Measurements from ENCODE around the gene SMC6. TPM values are rescaled to one million over a fixed set of nuclear protein-coding genes. Genes with fewer than 3 reads are reported as not detected.

The SMC6 gene
- total RNA-seq, 1 experiment from 2014 or later: 75.7 TPM

DNA sequence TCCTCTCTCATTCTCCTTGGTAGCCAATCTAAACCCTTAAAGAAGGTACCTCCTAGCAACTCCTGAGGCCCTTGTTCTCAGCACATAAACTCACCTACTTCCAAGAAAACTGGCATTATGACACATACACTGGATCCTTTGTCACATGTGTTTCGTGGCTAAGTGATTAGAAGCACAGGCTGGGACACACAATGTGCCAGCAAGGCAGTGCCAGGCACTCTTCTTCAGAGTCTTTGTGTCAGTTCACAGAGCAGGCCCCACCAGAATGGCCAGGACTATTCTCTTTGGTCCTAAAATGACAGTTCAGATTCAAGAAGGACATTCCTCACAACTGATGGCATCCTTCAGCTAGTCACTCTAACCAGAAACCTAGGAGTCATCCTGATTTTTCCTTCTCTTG, 40.3 kb downstream of the SMC6 start:
- Histone ChIP-seq H3K9me3 (replicated peaks) (no peaks in the 10 kb centered on the region), H3K4me1 (no peaks in the 10 kb centered on the region; the same call in 1 of the 2 replicates), H3K4me3 (no peak overlapping the region), H3K27ac (no peak overlapping the region), H3K36me3 (peaks cover 77% of the 10 kb centered on the region), H3K27me3 (no peaks in the 10 kb centered on the region)
- no peak for DNase-seq

DNA sequence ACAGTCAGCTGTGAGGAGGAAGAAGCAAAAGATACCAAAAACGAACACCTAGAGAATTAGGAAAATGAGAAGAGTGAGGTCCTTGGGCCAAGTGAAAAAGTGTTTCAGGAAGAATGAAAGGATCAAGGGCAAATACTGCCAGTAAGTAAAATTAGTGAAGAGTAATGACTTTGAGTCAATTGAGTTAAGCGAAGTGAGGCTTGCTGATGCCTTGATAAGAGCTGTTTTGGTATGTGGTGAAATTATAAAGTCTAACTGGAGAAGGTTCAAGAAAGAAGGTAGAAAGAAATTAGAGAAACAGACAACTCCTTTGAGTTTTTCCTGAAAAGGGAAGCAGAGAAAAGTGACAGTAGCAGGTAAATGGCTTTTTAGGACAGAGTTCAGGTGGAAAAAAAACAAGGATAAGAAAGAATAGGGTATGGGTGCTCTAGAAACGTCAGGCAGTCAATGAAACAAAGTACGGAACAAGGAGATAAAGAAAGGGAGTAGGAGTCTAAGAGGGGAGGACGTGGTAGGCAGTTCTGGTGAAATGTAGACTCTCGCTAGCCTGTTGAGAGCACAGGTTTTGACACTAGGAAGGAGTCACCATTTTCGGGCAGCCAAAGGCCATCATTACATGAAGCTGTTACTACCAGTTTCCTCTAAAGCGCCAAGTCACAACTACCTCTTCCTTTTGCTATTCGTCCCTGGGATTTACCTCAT, 42.9 kb downstream of the SMC6 start:
- Histone ChIP-seq H3K27me3 (no peaks in the 10 kb centered on the region), H3K4me3 (no peak overlapping the region), H3K9me3 (replicated peaks) (no peaks in the 10 kb centered on the region), H3K27ac (no peak overlapping the region), H3K36me3 (peaks cover 76% of the 10 kb centered on the region), H3K4me1 (no peaks in the 10 kb centered on the region)
- no peak for DNase-seq

DNA sequence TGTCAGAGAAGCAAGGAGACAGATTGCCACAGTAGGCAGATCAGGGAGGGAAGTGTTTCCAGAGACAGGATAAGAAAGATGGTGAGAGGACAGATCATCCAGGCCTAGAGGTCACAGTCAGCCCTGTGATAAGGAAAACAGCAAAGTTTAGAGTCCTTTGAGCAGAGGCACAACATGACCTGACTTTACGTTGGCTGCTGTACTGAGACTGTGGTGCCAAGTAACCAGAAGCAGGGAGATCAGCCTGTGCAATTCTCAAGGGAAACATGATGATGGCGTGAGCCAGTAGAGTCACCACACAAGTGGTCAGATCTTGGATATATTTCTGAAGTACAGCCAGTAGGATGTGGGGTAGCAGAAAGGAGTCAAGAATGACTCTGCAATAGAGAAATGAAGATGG, 43.7 kb downstream of the SMC6 start:
- Histone ChIP-seq H3K4me1 (no peaks in the 10 kb centered on the region), H3K4me3 (no peak overlapping the region), H3K36me3 (peaks cover 70% of the 10 kb centered on the region), H3K27me3 (no peaks in the 10 kb centered on the region), H3K9me3 (replicated peaks) (no peaks in the 10 kb centered on the region), H3K27ac (no peak overlapping the region)
- DNase-seq: no peak

DNA sequence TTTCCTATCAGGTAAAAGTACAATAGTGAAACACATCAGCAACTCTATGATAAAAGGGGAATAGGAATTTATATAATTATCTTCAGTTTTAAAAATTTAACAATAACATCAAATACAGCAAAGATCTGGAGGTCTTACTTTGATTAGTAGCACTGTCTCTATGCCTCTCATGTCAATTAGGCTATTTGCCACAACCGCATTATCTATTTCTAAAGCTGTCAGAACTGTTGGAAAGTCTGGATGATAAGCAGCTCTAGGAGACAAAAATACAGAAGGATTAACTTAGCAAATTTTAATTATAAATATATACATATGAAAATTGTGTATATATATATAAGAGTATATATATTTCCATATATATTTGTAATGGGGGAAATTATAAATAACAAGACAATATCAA, 45.1 kb downstream of the SMC6 start:
- DNase-seq: no peak
- peaks cover 67% of the 10 kb centered on the region for H3K36me3 ChIP-seq
- H3K27me3 ChIP-seq: no peaks in the 10 kb centered on the region
- H3K27ac ChIP-seq: no peak overlapping the region
- H3K4me1 ChIP-seq: no peaks in the 10 kb centered on the region
- H3K4me3 ChIP-seq: no peak overlapping the region
- no peaks in the 10 kb centered on the region for H3K9me3 ChIP-seq (replicated peaks)

DNA sequence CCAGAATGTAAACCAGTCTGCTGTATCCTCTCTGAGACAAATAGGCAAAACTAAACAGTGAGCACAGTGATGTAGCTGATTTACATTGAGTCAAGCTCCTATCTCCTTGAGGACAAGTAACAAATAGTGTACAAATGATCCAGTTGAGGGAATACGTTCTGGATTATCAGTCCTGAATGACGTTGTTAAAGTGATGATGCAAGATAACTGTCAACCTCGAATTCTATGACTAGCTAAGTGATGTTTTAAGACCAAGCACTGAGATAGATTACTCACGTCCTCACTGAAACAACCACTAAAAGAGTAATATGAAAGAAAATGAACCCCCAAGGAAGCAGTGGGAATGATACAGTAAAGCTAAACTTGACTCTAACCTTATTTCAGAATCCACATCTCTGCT, 46.8 kb downstream of the SMC6 start:
- Histone ChIP-seq H3K4me1 (no peaks in the 10 kb centered on the region), H3K27me3 (no peaks in the 10 kb centered on the region), H3K4me3 (no peak overlapping the region), H3K27ac (no peak overlapping the region), H3K9me3 (replicated peaks) (no peaks in the 10 kb centered on the region), H3K36me3 (peaks cover 67% of the 10 kb centered on the region)
- no peak for DNase-seq

DNA sequence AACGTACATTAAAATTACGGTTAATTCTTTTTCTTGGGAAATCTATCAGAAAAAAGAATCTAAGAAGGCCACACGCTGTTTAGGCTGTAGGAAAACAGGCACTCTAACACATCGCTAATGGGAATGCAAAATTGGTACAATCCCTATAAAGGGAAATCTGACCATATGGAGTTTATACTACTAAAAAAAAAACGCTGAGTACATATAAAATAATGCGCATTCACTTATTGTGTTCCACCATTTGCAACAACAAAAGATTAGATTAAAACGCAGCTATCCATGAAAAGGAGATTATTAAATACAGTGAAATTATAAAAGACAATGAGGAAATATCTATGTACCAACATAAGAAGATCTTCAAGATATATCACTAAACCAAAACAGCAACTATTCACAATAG, 62.8 kb downstream of the SMC6 start:
- Histone ChIP-seq H3K4me3 (no peak overlapping the region), H3K4me1 (no peaks in the 10 kb centered on the region), H3K9me3 (replicated peaks) (no peaks in the 10 kb centered on the region), H3K27ac (no peak overlapping the region), H3K27me3 (no peaks in the 10 kb centered on the region), H3K36me3 (peaks cover 63% of the 10 kb centered on the region)
- DNase-seq: no peak

DNA sequence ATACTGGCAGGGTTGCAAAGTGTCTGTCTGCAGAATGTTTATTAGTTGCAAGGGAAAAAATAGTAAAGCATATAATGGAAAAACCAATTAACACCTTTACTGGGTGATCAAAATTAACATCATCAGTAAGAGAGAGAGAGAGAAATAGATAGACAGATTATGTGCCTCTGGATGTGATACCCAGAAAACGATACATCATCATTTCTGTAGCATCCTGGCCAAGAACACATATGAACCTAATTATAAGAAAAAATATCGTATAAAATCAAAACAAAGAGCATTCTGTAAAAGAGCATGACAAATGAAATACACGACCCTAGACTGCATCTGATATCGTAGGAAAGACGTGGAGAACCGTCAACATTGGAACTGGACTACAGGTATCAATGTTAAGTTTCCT, 64.6 kb downstream of the SMC6 start:
- Histone ChIP-seq H3K4me3 (no peak overlapping the region), H3K27ac (no peak overlapping the region), H3K36me3 (peaks cover 61% of the 10 kb centered on the region), H3K27me3 (no peaks in the 10 kb centered on the region), H3K9me3 (replicated peaks) (no peaks in the 10 kb centered on the region), H3K4me1 (no peaks in the 10 kb centered on the region)
- DNase-seq: no peak

DNA sequence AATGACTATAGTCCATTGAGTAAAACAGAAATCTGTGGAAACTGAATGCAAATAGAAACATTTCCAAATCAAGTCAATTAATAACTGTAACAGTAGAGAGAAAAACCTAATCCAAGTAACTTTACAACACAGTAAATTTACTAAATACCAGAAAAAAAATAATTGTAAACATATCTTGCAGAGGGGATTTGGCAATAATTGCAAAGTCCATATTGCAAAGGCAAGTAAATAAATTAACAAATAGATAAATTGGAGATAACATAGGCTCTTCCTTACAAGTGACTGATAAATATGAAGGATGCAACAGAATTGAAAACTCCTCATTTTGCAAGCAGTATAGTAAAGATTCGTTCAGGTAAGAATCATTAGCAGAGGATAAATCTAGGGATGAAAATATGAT, 65.0 kb downstream of the SMC6 start:
- H3K27ac ChIP-seq: no peak overlapping the region
- no peaks in the 10 kb centered on the region for H3K27me3 ChIP-seq
- H3K9me3 ChIP-seq (replicated peaks): no peaks in the 10 kb centered on the region
- H3K4me1 ChIP-seq: no peaks in the 10 kb centered on the region
- no peak overlapping the region for H3K4me3 ChIP-seq
- peaks cover 59% of the 10 kb centered on the region for H3K36me3 ChIP-seq
- DNase-seq: no peak

DNA sequence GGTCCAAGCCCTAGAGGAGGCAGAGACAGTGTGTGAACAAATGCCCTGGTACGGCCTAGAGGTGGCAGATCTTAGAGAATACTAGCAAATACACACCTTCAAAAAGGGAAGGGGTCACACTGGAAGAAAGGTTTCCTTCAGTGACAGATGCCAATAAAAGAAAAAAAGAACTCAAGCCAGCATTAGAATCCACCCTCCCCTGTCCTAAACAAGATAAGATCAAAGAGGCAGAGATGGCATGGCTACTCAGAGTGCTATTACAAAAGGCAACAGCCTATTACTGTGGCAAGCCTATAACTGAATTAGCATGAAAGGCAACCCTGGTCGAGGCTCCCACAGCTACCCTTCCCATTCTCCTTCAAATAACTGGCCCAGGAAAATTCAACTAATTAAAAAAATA, 69.6 kb downstream of the SMC6 start:
- peaks cover 67% of the 10 kb centered on the region for H3K36me3 ChIP-seq

DNA sequence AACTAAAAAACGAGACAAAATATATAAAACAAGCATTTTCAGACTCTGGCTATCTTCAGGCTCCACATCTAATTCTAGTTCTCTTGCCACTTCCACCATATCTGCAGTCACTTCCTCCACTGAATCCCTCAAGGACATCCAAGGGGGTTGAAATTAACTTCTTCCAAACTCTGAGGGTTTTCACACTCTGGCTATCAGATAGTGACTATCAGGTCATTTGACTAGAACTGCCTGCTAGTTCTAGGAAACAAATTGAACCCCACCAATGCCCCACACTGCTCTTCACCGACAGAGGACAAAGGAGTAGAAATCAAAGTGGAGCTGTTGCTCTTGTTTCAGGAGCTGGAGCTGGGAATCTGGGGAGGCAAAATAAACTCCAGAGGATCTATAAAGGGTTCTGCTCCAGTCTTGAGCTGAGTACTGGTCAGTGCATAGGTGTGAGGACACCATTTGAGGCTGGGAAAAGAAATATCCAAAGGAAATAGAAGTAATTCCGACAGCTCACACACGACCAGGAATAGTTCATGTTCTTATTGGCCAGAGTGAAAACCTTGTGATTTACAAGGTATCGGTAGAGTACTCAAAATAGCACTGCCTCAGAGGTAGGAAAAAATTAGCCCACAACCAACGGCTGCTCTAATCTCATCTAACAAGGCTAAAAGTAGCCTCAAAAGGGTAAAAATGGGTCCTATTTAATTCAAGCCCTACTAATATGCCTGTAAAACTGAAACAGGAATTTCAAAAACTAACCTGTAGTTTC, 71.3 kb downstream of the SMC6 start:
- H3K4me1 ChIP-seq: no peaks in the 10 kb centered on the region
- H3K27me3 ChIP-seq: no peaks in the 10 kb centered on the region
- peaks cover 65% of the 10 kb centered on the region for H3K36me3 ChIP-seq
- no peak for DNase-seq
- H3K27ac ChIP-seq: no peak overlapping the region
- H3K4me3 ChIP-seq: no peak overlapping the region
- H3K9me3 ChIP-seq (replicated peaks): no peaks in the 10 kb centered on the region

More for the DNA sequence above, 69.6 kb downstream of the SMC6 start:
- H3K9me3 ChIP-seq (replicated peaks): no peaks in the 10 kb centered on the region
- H3K4me3 ChIP-seq: no peak overlapping the region
- no peaks in the 10 kb centered on the region for H3K4me1 ChIP-seq
- H3K27ac ChIP-seq: no peak overlapping the region
- no peak for DNase-seq
- no peaks in the 10 kb centered on the region for H3K27me3 ChIP-seq

DNA sequence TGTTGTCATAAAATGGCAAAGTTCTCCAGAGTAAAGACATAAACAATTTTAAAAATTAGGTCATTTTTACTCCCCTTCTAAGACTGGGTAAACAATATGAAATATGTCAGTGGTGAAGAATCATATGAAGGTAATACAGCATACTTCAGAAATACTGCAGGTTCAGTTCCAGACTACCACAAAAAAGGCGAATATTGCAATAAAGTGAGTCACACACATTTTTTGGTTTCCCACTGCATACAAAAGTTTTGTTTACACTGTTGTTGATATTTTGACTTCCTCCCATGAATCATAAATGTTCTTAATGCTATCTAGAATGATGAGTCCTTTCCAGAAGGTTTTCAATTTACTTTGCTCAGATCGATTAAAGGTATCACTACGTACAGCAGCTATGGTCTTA, 73.5 kb downstream of the SMC6 start:
- no peak for DNase-seq
- no peaks in the 10 kb centered on the region for H3K4me1 ChIP-seq
- no peak overlapping the region for H3K27ac ChIP-seq
- H3K36me3 ChIP-seq: peaks cover 68% of the 10 kb centered on the region
- no peak overlapping the region for H3K4me3 ChIP-seq
- H3K9me3 ChIP-seq (replicated peaks): no peaks in the 10 kb centered on the region
- no peaks in the 10 kb centered on the region for H3K27me3 ChIP-seq

DNA sequence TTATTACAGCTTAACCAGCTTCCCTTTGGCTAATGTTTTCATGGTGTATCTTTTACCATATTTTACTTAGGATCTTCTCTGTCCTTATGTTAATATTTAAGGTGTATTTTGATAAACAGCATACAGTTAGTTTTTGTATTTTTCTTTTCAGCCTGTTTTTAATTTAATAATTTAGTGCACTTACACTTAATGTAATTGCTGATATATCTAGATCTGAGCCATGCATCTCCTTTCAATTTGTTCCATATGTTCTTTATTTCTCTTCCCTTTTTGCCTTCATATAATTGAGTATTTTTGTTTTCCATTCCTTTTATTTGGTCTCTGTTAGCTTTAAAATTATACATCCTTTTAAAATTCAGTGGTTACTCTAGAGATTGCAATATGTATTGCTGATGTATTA, 78.8 kb downstream of the SMC6 start:
- Histone ChIP-seq H3K9me3 (replicated peaks) (no peaks in the 10 kb centered on the region), H3K4me3 (no peak overlapping the region), H3K27ac (no peak overlapping the region), H3K27me3 (no peaks in the 10 kb centered on the region), H3K4me1 (no peaks in the 10 kb centered on the region), H3K36me3 (peaks cover 54% of the 10 kb centered on the region)
- DNase-seq: no peak

DNA sequence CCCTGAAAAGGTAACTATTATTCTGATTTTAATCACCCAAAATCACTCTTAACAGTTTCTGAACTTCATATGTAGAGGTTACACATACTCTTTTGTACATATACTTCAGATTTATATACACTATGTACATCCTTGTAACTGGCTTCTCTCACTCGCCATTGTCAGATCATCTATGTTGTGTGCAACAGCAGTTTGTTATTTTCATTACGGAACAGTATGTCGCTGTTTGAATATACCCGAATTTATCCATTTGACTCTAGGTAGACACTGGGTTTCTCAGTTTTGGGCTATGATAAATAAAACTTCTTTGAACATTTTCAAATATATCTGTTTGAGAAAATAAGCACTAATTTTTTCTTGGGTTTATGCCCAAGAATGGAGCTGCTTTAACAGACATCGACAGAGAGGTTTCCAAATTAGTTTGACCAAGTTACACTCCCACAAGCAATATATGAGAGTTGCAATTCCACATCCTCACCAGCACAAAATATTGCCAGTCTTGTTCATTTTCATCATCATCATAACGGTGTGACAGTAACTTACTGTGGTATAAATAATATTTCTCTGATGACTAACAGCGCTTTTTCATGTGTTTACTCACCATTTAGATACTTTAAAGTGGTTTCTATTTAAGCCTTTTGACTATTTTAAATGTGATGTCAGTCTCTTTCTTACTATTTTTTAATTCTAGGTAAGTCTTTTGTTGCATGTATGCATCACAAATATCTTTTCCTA, 80.9 kb downstream of the SMC6 start:
- no peak for DNase-seq

DNA sequence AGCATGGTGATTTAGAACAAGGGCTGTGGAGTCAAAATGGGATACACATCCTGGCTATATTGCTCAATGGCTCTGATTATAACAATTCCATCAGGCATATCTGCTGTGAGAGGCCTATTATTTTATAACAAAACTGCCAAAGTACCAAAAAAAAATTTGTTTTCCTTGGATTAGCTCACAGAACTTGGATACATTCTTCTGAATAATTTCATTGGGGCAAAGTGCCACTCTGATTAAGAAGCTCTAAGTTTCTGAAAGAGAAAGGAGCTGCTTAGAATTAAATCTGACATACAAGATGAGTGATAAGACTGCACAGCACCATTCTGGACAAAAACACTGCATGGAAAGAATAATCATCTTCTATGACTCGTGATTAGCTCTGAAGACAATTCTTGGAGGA, 85.7 kb downstream of the SMC6 start:
- H3K27me3 ChIP-seq: no peaks in the 10 kb centered on the region
- DNase-seq: no peak

More for the DNA sequence above, 80.9 kb downstream of the SMC6 start:
- Histone ChIP-seq H3K27me3 (no peaks in the 10 kb centered on the region), H3K9me3 (replicated peaks) (no peaks in the 10 kb centered on the region), H3K4me1 (no peaks in the 10 kb centered on the region), H3K4me3 (no peak overlapping the region), H3K27ac (no peak overlapping the region), H3K36me3 (peaks cover 64% of the 10 kb centered on the region)

DNA sequence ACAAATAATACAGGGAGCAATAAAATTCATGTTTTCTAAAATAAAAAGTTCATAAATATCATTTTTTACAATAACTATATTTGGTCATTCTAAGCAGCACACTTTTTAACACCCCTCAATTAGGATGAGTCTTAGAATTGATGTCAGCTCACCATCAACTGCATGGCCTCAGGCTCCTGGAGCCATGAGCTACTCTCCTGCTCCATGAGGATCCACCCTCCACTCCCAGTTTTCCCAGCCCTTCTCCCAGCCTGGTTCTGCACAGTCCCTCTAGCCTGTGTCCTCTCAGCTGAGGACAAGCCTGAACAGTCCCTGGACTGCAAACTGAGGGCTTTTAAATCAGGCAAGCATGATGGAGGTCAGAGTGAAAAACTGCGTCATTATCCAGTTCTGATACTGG, 89.1 kb downstream of the SMC6 start:
- H3K4me3 ChIP-seq: no peak overlapping the region
- H3K36me3 ChIP-seq: peaks cover 64% of the 10 kb centered on the region
- H3K9me3 ChIP-seq (replicated peaks): no peaks in the 10 kb centered on the region
- no peaks in the 10 kb centered on the region for H3K27me3 ChIP-seq
- no peak for DNase-seq
- no peaks in the 10 kb centered on the region for H3K4me1 ChIP-seq
- H3K27ac ChIP-seq: no peak overlapping the region

More for the DNA sequence above, 85.7 kb downstream of the SMC6 start:
- Histone ChIP-seq H3K27ac (no peak overlapping the region), H3K4me3 (no peak overlapping the region), H3K9me3 (replicated peaks) (no peaks in the 10 kb centered on the region), H3K36me3 (peaks cover 70% of the 10 kb centered on the region), H3K4me1 (no peaks in the 10 kb centered on the region)

All from SJCRH30 (cell line).